HT-29 (cell line): ENCODE measurements around the gene STX2. TPM values are rescaled to one million over a fixed set of nuclear protein-coding genes. Genes with fewer than 3 reads are reported as not detected.

Experiments used
- small RNA-seq: library from RNA; depleted of rRNA; stranded (forward); fragments of <200 nt; gene quantifications from one replicate; pipeline ENCODE3, GENCODE V24; 2014
- total RNA-seq: library from RNA; depleted of rRNA; stranded (reverse); fragments of >200 nt; shearing (Covaris generic); gene quantifications from 2 replicates; pipeline ENCODE4 v1.2.3, GENCODE V29; 2014; rRNA removed

Gene STX2
- total RNA-seq, 1 experiment from 2014 or later, result 5.5 TPM

Small RNA genes within 50 kb of the gene (small RNA-seq; reads per million reads assigned to genes)
- gene RNU6-1077P, result not detected

Other genes with a start within 250 kb of the STX2 start
- gene RIMBP2, start 123.0 kb downstream of the STX2 start, total RNA-seq, result 0.34 and 0.97 TPM in 2 replicates
- 1,255 and 1,381 TPM in 2 replicates for gene RAN, start 32.8 kb upstream of the STX2 start, total RNA-seq
- gene ADGRD1, start 114.7 kb upstream of the STX2 start, total RNA-seq, result not detected in 2 replicates